Hindlimb muscle (tissue), 1 donor: Measurements from ENCODE around the gene ADAMTS17. TPM values are rescaled to one million over a fixed set of nuclear protein-coding genes. Genes with fewer than 3 reads are reported as not detected.

ENCODE experiments used
- DNase-seq: peaks from one replicate; pipeline ENCODE4 v3.0.0-alpha.2; 2013
- polyA plus RNA-seq: library from polyadenylated mRNA; unstranded; fragments of 120-200 nt; gene quantifications from one replicate; pipeline ENCODE4 v1.2.1, GENCODE V29; 2013; ENCODE audit not compliant: insufficient read length

The ADAMTS17 gene
- polyA plus RNA-seq, 1 donor = 4.4 TPM

DNA sequence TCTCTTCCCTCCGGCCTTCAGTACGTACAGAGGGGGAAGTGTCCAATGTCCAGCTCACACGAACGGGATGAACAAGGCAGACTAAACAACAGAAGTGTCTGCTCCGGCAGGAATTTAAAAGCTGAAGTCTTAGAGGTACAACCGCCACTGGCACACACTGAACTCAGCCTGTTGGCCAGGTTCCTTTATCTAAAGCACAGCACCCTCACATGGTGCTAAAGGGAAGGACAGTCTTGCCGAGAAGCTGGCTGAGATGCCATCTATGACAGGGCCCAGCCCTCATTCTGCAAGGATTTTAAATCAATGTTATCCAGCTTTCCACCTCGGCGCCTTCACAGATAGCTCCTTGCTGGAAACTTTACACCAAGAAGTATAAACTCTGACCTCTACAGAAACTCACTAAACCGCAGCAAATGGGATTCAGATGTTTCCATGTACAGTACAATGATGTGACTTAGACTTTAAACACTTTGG, 2.8 kb downstream of the ADAMTS17 start:
- peak; percentile 40 for DNase-seq

DNA sequence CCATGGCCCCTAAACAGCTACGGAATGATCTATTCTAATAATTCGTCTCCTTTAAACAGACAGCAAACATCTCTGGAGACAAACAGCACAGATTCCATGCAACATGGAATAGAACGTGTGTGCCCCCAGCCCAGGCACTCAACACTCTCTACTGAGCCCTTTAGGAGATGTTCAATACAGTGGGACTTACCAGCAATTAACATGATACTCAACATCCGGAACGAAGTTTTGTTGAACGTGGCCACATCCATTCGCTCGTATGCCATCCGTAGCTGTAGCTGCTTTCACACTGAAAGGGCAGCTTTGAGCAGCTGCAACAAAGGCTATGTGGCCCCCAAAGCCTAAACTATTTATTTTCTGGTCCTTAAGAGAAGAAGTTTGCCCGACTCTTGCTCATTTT, 3.5 kb downstream of the ADAMTS17 start:
- no peak for DNase-seq

DNA sequence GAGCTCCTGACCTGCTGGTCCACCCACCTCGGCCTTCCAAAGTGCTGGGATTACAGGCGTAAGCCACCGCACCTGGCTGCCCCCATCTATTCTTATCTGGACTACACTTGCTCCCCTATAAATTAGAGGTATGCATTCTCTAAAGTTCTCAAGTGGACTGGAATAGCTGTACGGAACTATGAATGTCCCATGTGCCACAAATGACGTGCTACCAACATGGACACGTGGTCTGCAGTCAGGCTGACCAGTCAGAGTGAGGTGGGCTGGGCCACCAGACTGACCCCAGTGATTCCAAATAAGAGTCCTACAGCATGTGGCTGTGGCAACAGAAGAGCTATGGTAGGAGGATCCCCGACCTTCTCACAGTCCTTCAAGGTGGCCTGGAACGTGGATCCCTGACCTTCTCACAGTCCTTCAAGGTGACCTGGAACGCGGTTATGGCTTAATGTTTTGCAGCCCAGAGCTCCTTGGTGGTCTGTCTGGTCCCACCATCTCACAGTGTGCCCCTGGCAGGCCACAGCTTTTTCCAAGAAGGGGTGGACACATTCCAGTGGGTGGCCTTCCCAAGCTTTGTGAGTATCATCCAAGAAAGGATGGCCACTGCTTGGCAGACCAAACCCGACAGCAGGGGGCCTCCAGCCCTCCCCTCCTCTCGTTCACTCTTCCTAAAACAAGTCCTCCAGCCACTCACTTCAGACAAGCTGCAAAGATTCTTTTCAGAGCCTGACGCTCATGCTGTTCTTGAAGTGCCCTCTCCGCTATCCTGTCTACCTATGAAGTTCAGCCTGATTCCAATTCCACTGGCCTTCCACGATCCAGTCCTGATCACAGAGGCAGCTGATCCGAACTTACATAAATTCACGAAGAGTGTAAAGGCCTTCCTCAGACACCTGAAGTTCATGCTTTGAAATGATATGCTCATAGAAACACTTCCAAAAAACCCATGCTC, 4.4 kb downstream of the ADAMTS17 start:
- DNase-seq = no peak

DNA sequence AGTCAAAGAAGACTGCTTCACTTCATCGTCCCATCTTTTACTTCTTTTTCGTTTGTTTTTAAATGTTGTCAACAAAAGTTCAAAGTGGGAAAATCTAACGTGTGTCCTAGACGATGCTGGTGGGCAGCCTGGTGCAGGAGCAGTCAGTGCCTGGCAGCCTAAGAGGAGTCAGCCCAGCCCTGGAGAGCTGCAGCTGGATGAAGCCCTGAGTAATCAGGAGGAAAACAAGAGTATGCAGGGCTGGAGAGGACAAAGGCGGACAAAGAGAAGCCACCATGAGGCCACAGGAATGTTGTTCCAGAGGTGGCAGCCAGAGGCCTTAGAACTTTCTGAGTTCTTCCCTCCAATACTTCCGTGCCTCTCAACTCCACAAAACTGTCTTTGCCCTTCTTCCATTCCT, 5.7 kb downstream of the ADAMTS17 start:
- DNase-seq = no peak

DNA sequence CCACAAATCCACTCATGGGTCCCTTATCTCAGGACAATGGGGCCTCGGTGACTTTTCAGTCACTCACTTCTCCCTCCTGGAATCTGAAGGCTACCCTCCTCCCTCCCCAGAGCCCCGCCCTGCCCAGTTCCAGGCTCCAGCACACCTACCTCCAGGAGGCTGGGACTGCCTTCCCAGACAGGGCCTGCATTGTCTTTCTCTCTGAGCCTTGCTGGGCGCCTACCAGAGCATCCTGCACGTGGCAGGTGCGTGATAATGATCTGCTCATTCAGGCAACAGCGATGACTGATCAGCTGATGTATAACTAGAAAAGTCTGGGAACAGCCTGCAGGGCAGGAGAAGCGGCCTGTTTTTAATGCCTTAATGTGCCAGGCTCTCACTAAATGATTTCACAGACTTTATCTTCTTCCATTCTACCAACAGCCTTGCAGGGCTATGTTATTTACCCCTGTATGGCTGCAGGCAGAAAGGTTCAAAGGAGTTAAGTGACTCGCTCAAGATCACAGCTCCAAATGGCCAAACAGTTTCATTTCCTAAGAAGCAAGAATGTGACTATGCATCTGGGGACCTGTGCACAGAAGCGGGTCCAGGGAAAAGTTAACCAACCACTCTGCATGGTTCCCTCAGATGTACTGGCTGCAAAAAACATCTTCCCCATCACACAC, 6.3 kb downstream of the ADAMTS17 start:
- no peak for DNase-seq

DNA sequence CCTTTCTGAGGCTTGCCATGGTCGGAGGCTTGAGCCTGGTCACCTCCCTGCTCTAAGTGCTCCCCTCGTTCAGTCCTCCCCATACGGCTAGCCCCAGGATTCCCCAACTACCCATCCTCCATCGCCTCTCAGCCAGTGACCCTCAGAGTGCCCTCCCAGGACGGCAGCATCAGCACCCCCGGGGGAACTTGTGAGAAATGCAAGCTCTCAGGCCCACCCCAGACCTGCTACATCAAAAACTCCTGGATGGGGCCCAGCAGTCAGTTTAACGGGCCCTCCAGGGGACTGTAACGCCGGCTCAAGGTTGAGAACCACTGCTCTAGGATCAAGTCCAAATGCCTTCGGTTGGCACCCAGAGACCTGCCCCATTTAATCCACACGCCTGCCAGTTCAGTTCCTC, 6.9 kb downstream of the ADAMTS17 start:
- DNase-seq = no peak

DNA sequence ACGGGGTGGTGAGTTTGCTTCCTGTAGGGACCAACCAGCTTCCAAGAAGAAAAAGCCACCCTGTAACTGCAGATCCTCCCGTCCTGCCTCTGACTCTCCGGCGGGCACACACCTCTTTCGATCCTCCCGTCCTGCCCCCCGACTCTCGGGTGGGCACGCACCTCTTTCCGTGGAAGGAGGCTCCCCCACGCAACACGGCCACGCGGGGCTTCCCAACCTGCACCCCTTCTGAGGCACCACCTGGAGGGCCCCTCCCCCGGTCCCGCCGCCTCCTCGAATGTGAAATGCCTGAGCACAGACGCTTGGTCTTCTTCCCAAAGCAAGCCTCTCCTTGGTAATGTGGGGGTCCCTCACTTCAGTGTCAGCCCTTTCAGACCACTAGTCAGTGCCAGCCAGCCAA, 7.3 kb downstream of the ADAMTS17 start:
- no peak for DNase-seq

DNA sequence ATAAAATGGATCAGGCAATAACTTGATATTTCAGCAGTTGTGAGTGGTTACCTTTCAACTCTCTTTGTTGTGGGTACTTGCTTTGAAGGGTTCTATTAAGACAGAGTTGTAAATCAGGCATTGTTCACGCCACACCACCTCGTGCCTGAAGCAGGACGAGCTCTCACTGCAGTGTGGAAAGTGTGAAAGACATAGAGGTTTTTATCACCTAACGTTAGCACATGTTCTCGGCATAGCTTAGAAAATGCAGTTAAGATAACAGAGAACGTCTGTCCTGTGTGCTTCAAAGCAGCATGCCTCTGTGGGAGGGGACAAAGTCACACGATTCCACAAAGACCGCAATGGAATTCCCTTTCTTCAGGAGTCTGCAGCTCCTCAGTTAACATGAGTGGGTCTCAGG, 7.8 kb downstream of the ADAMTS17 start:
- no peak for DNase-seq

DNA sequence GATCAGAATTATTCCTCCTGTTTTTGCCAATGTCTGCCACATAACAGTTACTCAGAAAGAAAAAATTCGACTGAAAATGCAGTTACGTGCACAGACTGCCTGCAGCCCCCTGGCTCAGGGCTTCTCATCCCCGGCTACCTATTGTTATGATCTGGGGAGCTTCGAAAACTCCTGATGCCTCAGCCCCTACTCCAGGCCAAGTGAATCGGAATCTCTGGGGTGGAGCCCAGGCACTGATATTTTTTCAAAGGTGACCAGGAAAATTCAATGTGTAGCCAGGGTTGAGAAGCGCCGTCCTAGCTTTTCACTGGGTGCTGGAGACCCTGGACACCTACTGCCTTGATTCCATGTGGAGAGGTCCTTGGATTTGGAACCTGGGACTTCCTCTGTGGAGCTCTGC, 8.5 kb downstream of the ADAMTS17 start:
- no peak for DNase-seq

DNA sequence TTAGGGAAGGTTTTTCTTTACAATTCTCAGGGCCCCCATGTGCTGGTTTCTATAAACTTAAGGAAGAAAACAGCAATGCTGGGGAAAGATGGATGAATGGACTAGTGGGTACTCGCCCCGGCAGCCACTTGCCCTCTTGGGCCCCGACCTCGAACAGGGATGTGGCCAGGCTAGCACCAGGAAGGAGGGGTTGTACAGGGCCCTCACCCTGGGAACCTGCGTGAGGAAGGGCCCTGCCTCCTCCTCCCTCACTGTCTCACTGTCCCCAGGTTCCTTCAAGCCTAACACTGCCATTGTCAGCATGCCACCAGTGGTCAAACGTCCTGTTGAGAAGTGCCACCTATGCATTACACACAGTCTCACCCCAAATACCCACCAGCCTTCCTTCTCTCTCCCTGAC, 9.1 kb downstream of the ADAMTS17 start:
- no peak for DNase-seq

DNA sequence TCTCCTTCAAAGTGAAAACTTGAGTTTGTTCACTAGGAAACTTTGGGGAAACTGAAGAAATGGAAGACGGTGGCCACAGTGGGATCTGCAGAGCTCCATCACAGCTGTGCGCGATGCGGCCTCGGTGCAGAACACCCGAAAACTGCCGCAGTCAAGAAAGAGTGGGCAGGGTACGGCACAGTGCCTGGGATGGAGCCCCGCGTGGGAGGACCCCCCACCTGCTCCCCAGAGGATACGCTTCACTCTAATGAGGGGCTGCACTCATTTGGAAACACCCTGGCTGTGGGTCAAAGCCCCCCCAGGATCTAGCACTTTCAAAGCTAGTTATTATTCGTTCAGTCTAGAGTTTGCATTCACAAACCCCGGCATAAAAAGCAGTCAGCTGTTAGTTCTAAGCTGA, 9.5 kb downstream of the ADAMTS17 start:
- DNase-seq = no peak

DNA sequence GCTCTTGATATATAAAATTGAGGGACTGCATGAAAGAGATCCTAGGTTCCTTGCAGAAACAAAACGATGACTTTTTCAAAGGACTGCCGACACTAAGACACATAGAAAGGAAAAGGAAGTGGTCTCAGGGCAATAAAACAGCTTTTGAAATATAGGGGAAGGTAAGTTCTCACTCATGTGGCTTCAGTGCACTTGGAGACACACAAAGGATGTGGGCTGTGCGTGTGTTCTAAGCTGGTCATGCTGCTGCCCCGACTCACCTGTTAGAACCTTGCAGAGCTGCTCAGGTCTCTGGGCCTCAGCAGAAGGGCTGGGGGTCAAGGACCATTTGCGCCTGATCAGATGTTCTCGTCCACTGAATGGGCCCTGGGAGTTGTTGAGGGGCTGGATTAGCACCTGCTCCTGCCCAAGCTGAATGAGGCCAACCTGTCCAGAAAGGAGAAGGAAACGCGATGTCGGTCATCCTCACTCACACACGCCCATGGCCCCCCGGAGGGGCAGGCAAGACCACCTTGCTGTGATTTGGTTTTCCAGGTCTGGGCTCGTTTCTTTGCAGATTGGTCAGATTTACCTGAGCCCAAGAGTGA, 11.1 kb downstream of the ADAMTS17 start:
- DNase-seq = no peak

DNA sequence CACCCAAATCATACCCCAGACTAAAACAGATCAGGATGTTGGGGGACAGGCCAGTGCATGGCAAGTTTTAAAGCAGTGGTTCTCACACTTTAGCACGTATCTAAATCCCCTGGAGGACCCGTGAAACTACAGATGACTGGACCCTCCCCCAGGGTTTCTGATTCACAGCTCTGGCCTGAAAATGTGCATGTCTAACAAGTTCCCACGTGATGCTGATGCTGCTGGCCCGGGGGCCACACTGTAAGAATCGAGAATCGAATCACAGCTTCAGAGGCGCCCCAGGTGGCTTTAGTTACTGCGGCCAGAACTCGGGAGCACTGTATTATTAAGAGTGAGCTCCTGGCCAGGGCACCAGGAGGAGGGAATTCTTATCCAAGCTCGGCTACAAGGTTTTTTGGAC, 11.6 kb downstream of the ADAMTS17 start:
- no peak for DNase-seq

DNA sequence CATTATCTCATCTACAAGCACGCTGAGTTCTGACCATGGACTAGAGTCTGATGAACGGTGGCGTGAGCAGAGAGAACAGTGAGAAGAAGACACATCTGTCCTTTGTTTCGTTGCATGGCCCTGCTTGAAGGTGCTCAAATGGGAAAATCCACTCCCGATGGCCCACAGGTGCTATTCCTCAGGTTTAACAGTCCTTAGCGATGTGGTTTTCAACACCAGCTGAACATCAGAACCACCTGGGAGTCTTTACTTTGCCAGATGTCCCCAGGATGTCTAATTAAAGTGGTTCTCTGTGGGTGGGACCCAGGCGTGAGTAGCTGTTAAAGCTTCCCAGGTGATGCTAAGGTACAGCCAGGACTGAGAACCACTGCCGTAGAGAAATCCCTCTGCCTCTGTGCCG, 13.0 kb downstream of the ADAMTS17 start:
- no peak for DNase-seq

DNA sequence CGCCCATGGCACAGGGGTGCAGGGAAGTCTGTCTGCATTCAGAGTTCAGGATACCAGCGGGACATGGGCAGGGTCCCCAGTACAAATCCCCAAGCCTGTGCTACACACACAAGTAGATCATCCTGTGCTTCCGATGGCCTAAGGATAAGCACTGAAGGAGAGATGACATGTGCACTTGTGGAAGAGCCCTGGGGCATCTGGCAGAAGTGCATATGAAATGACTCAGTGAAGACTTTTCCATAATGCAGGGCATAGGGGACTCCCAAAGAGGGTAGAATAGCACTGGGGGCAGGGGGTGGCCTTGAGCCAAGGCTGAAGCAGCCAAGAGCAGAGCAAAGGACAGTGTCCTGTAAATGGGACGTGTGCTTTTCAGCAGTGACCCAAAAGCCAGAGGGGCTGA, 22.9 kb downstream of the ADAMTS17 start:
- DNase-seq = no peak

DNA sequence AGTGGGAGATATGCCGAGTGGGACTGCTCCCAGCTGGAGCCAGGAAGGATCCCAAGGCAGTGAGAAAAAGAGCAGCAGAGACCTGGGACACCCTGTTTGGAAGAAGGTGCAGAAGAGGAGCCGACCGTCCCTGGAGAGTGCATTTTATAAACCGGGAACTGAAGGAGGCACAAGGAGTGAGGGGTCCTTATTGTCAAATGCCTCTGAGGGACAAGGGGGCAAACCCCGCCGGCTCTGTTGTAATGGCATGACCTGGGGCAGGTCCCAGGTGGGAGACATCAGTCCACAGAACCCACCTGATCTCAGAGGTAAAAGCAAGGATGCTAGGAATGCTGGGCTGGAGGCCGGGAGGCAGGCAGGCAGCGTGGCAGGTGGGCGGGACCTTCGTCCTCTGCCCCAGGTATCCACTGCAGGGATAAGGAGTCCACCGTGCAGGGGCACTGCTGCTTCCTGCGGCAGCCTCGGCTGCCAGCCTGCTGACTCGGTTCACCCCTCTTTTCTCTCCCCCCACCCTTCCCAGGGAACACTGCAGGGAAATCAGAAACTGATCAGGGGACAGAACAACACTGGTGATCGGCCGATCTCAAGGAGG, 26.9 kb downstream of the ADAMTS17 start:
- DNase-seq = no peak

DNA sequence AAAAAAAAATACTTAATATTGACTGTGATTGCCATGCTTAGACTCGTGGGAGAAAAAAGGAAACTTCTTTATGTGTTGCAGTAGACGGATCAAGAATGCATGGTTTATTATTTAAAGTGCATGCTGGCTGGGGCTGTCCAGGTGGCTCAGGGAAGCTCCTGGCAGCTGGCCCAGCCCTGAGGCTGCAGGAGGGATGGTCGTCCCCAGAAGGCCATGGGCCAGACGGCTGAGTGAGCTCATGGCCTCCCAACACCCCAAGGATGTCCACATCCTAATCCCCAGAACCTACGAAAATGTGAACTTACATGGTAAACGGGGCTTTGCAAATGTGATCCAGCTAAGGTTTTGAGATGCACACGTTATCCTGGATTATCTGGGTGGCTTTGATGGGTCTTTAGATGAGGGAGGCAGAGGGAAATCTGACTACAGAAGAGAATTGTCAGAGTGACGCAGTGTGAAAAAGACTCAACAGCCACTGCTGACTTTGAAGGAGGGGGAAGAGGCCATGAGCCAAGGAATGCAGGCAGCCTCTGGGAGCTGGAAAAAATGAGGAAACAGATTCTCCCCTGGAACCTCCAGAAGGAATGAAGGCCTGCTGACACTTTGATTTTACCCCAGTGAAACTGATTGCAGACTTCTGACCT, 29.8 kb downstream of the ADAMTS17 start:
- DNase-seq = peak; percentile 68

DNA sequence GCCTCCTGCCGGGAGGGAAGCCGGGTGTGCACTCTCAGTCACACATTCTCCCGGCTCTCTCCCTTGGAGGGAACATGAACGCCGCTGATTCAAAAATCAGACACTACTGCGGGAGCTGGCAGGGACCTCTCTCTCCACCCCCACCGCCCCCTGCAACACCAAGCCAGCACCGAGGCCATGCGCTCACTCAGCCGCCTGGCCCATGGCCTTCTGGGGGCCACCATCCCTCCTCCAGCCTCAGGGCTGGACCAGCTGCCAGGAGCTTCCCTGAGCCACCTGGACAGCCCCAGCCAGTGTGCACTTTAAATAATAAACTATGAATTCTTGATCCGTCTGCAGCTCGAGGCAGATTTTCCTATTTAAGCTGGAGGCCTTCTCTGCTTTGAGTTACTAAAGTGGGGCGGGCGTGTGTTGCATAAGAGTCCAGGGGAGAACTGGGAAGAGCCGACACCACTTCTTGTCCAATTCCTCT, 30.6 kb downstream of the ADAMTS17 start:
- peak; percentile 85 for DNase-seq

DNA sequence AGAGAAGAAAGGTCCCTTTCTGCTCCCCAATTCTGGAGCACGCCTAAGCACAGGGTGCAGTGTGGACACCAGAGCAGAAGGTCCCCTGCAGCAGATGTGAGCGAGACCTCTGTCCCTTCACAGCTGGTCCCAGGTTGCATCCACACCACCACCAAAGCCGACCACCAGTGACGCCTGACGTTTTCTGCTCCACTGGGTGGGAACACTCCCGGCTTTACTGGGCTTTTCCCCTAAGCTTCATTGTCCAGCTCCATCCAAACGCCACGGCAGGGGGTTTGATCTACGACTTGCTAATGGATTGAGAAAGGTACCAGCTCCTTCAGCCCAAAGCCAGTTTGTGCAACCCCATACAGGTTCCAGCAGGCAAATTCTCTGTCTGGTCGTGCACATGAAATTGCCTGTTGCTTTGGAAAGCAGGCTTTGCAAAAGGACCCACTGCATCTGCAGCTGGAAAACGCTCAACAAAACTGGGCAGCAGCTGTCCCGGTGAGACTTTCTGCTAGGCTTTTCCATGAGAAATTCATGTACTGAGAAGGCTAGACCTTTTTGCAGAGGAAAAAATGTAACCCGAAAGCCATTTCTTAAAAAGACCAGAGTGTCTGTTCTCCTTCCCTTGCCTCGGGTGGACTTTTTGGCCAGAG, 31.1 kb downstream of the ADAMTS17 start:
- DNase-seq = no peak

DNA sequence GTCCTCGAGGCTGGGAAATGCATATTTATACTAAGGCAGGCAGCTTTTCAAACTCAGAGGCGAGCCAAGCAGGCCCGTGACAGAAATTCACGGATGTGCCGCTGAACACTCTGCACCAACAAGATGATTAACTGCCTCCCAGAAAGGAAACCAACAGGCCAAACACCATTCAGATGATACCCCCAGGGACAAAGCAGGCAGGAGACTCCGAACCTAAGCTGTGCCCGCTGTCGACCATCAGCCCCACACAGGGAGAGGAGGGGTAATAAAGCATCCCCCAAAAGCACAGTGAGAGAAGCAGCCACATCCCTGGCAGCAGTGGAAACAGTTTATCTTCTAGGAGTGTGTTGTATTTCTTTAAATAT, 31.8 kb downstream of the ADAMTS17 start:
- DNase-seq = peak; percentile 32

DNA sequence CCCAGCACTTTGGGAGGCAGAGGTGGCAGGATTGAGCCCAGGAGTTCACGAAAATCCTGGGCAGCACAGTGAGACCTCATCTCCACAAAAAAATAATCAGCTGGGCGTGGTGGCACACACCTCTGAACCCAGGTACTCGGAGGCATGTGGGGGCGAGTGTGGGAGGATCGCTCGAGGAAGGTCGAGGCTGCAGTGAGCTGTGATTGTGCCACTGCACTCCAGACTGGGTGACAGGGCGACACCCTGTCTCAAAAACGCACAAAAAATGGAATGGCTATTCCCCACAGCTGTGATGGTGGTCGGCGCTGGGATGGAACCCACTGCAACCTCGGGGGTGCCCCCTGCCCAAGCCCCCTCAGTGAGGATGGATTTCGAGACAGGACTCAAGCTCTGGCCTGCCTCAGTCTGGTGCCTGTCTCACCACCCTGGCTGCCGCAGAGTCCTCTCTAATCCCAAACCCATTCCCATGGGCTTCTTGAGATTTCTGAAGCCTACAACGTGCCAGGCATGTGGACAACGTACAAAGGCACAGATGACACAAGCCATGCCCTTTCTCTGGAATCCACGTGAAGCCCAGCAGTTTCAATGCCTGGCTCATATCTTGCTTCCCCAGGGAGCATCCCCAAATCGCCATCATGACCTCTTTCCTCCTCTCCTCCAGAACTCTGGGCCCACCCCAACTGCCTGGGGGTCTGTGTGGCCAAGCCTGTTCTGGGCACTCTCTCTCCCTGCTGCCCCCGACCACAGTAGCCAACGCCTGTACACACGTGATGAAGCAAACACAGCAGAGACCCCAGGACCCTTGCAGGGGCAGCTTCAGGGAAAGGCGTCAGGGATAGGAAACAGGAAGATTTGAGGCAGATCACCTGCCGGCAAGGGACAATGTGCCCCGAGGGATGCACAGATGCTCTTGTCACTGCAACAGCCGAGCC, 32.4 kb downstream of the ADAMTS17 start:
- DNase-seq = no peak
